Activated gamma-delta T cell treated with Interleukin-2 at 50 U/mL for 16 hours (primary cell): ENCODE measurements around the gene SIAE.
A peak's percentile ranks its signal among the peaks of the same experiment; 100 is the strongest.
"Not testable (repeated sequence)": the region's sequence is repeated elsewhere in the genome, so short reads cannot be mapped to it uniquely, and the experiment has no call there.

Source experiments
- DNase-seq: peaks from one replicate; pipeline ENCODE4 v3.0.0-alpha.2; 2020

Gene SIAE

GRCh38 chr11:124622531-124623451 is 50.7 kb downstream of the SIAE start, which contains the start of gene TBRG1:
Gene TBRG1, plus strand, starts transcription at chr11:124622864. Its CDS starts 220 bp downstream, at chr11:124623084.
- peak; percentile 79 for DNase-seq

GRCh38 chr11:124618863-124619262 is 54.7 kb downstream of the SIAE start:
- no peak for DNase-seq

- DNase-seq, result no peak
Observed at GRCh38 chr11:124612567-124613246, 60.8 kb downstream of the SIAE start.

GRCh38 chr11:124612045-124612444 is 61.5 kb downstream of the SIAE start:
- DNase-seq, result no peak

- no peak for DNase-seq
Observed at GRCh38 chr11:124611064-124611463, 62.5 kb downstream of the SIAE start, which contains the start of gene PANX3. Gene PANX3, plus strand, starts transcription at chr11:124611428. Its CDS starts 129 bp downstream, at chr11:124611557.

- DNase-seq, result no peak
Observed at GRCh38 chr11:124610295-124610694, 63.2 kb downstream of the SIAE start.

DNA sequence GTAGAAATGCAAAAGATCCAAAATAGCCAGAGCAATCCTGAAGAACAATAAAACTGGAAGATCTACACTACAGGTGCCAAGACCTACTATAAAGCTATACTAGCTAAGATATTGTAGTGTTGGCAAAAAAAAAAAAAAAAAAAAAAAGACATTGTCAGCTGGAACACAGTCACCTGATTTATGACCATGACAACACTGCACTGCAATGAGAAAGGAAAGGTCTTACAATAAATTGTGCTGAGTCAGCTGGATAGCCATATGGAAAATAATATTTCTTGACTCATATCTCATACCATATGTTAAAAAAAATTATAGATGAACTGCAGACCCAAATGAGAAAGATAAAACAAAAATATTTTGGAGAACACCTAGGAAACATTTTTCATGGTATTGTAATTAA is 65.4 kb downstream of the SIAE start:
- DNase-seq, result no peak

DNA sequence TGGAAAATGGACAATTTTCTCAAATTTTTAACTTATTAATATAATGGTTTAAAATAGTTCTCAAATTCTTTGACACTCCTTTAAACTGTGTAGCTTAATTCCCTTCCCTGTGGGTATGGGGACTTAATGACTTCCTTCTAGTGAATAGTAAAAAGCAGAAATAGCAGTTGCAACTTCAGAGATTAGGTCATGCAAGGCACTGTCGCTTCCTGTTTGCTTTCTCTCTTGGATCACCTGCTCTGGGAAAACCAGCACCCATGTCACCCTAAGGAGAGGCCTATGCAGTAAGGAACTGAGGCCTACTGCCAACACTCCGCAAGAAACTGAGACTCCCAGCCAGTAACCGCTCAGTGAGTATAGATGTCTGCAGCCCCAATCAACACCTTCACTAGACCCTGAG is 67.8 kb downstream of the SIAE start:
- no peak for DNase-seq

DNA sequence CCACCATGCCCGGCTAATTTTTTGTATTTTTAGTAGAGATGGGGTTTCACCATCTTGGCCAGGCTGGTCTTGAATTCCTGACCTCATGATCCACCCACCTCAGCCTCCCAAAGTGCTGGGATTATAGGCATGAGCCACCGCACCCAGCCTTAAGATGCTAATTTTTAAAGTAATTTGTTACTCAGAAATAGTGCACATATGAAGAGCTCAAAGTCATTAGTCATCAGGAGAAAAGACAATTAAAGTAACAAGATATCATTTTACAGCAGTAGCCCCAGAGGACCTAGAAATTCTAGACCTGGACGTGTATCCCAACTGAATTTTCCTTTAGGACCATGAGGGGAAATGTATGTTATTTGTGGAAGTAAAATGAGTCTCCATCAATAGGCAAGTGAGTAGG is 70.8 kb downstream of the SIAE start:
- not testable (repeated sequence) for DNase-seq

GRCh38 chr11:124602193-124602592 is 71.3 kb downstream of the SIAE start:
- no peak for DNase-seq

DNA sequence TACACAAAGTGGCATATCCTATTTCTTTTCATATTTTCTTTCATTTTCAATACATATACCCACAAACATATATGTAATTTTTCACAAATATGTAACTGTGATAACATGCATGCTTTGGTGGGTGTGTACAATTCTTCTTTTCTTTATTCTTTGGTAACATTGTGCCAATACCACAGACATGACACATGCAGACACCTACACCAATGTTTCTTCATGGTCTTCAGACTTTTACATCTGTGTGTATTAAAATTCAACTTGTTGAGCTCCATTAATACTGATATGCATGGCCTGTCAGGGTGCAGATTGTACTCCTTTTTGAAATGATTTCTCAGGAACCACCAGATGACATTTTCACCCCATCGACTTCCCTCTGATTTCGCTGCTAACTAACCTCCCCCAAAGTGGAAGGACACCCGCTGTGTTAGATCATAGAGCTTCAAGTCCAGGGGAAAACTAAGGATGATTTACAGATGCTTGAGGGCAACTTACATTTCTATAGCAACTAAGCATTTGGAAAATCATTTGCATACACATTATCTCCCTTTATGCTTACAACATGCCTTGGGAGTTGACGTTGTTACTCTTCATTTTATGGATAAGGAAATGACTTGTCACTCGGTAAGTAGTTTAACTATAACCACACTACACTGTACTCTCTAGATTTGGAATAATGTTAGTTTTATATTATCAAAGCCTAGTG is 72.8 kb downstream of the SIAE start:
- no peak for DNase-seq

GRCh38 chr11:124597626-124598025 is 75.9 kb downstream of the SIAE start:
- no peak for DNase-seq

- DNase-seq, result no peak
Observed at GRCh38 chr11:124595302-124595701, 78.2 kb downstream of the SIAE start.

DNA sequence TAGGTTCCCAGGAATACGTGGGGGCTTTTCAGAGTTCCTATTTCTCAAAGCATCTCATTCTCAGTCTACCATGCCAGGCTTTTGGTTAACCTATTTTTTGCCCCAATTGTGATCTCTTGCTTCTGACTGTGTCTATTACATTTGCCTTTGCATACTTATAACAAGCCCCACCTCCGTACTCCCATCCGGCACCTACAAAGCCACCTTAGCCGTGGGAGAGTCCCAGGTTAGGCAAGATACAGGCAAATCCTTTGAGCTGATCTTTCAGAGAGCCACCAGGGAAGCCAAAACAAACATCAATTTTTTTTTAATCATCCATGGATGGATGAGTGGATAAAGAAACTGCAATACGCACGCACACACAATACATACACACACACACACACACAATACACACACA is 80.9 kb downstream of the SIAE start:
- DNase-seq, result no peak

DNA sequence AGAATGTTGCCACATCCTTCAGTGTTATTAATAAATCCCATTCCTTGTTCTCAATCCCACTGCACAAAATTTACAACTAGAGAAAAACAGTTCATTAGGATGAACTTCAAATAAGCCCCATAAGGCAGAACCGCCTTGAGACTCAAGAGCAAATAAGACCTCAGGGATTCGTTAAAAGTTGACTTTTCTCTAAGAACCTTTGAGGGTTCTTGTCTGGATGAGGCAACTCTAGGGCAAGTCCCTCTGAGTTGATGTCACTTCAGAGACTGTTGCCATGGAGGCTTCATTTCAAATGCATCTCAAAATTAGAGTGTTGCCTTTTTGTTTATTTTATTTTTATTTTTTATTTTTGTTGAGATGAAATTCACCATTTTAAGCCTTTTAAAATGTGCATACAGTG is 82.1 kb downstream of the SIAE start:
- no peak for DNase-seq

DNA sequence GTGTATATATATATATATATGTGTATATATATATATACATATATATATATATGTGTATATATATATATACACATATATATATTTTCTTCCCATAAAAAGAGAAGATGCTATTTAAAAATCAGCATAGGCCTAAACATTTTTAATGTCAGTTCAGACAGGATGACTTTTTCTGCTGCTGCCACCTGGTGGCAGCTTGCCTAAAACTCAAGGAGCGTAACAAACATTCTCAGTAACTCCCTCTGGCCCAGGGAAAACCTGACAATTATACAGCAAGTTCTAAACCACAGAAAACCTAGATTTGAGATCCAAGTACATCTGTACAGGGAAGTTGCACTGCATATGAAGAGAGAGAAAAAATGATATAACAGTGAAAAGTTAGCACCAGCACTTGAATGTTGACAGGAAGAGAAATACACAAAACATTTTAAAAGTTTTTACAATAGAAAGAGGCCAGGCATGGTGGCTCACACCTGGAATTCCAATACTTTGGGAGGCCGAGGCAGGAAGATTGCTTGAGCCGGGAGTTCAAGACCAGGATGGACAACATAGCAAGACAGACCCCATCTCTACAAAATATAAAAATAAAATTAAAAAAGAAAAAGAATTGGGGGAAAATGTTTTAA is 87.2 kb downstream of the SIAE start:
- DNase-seq, result peak; percentile 26

GRCh38 chr11:124584681-124585372 is 88.7 kb downstream of the SIAE start:
- no peak for DNase-seq

DNA sequence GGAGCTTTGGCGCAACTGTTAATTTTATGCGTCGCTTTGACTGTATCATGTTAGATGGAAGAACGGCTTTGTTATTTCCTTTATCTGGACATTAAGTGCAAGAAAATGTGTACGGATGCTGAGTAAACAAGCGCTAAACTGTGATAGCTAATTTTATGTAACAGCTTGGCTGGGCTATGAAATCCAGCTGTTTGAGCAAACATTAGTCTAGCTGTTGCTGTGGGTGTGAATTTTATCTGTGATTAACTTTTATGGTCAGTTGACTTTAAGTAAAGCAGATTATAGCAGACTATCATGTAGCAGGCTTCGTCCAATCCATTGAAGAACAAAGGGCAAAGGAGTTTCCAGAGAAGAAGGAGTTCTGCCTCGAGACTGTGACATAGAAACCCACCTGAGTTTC is 89.8 kb downstream of the SIAE start:
- no peak for DNase-seq
